GM21367 (cell line): ENCODE measurements around the gene NHERF1.

Source experiments
- ATAC-seq: cut with Tn5 transposase; IDR thresholded peaks from one replicate; pipeline ENCODE4 v1.9.1; 2021; ENCODE audit not compliant: unreplicated experiment

NHERF1 gene

GRCh38 chr17:74748529-74749278 is at the start of gene NHERF1:
Gene NHERF1, plus strand, starts transcription at chr17:74748628. Its CDS starts 219 bp downstream, at chr17:74748847.
- ATAC-seq: peak; percentile 81

GRCh38 chr17:74699236-74699635 is 49.2 kb upstream of the NHERF1 start:
- ATAC-seq: no peak

GRCh38 chr17:74702116-74702871 is 46.1 kb upstream of the NHERF1 start:
- ATAC-seq: no peak

- no peak for ATAC-seq
Observed at GRCh38 chr17:74703311-74703710, 45.1 kb upstream of the NHERF1 start.

- no peak for ATAC-seq
Observed at GRCh38 chr17:74704544-74704943, 43.9 kb upstream of the NHERF1 start.

- no peak for ATAC-seq
Observed at GRCh38 chr17:74711058-74711824, 37.2 kb upstream of the NHERF1 start.

- no peak for ATAC-seq
Observed at GRCh38 chr17:74712301-74712700, 36.1 kb upstream of the NHERF1 start.

- no peak for ATAC-seq
Observed at GRCh38 chr17:74712756-74713155, 35.7 kb upstream of the NHERF1 start, which contains the start of gene CD300LF. Gene CD300LF, minus strand, starts transcription at chr17:74712923. Its CDS starts 57 bp downstream, at chr17:74712866.

GRCh38 chr17:74713171-74713755 is 35.2 kb upstream of the NHERF1 start:
- no peak for ATAC-seq

GRCh38 chr17:74715144-74715543 is 33.3 kb upstream of the NHERF1 start:
- ATAC-seq: no peak

- no peak for ATAC-seq
Observed at GRCh38 chr17:74720506-74720905, 27.9 kb upstream of the NHERF1 start.

GRCh38 chr17:74722782-74723181 is 25.6 kb upstream of the NHERF1 start:
- no peak for ATAC-seq

- ATAC-seq: no peak
Observed at GRCh38 chr17:74723891-74724290, 24.5 kb upstream of the NHERF1 start.

- ATAC-seq: no peak
Observed at GRCh38 chr17:74725111-74725510, 23.3 kb upstream of the NHERF1 start.

- ATAC-seq: no peak
Observed at GRCh38 chr17:74728033-74728701, 20.3 kb upstream of the NHERF1 start.

- ATAC-seq: no peak
Observed at GRCh38 chr17:74728702-74729075, 19.7 kb upstream of the NHERF1 start.

GRCh38 chr17:74729368-74729767 is 19.1 kb upstream of the NHERF1 start:
- no peak for ATAC-seq

- no peak for ATAC-seq
Observed at GRCh38 chr17:74729866-74730265, 18.6 kb upstream of the NHERF1 start.

GRCh38 chr17:74730491-74731346 is 17.7 kb upstream of the NHERF1 start:
- ATAC-seq: no peak

GRCh38 chr17:74731347-74731605 is 17.2 kb upstream of the NHERF1 start:
- ATAC-seq: no peak
